B cell (primary cell): ENCODE measurements around the gene THSD4. TPM values are rescaled to one million over a fixed set of nuclear protein-coding genes. Genes with fewer than 3 reads are reported as not detected.

ENCODE experiments used
- ATAC-seq: fragments of 200-7000 bp; cut with Tn5 transposase; one replicate; pipeline ENCODE4 v1.10.0; 2021; ENCODE audit warnings: low read depth, mild to moderate bottlenecking, moderate number of reproducible peaks, moderate library complexity
- CTCF ChIA-PET: fragments of 350-600 bp; sonication (Branson Sonifier 250); formaldehyde crosslinking; loops from one replicate; lab custom pipeline; 2021; ENCODE audit warnings: antibody characterized with exemption, inconsistent platforms; lab: Charles Lee
- POLR2A ChIA-PET: fragments of 350-600 bp; sonication (Branson Sonifier 250); formaldehyde crosslinking; loops from one replicate; lab custom pipeline; 2021; ENCODE audit warnings: antibody characterized with exemption; lab: Charles Lee
- DNase-seq: peaks from one replicate; pipeline ENCODE4 v3.0.0; 2013
- H2AFZ ChIP-seq: 2 replicates; pipeline ENCODE4 v1.6.1; 2012; ENCODE audit warnings: mild to moderate bottlenecking, low read depth, low read length; ENCODE audit not compliant: insufficient read depth, poor library complexity, severe bottlenecking
- H3K27ac ChIP-seq, 2 donors: 1 replicate in 1 of 2; 2 replicates in 1 of 2; pipeline ENCODE4 v1.5.1; 2012 to 2013; ENCODE audit warnings: low read length in 2 of 2, mild to moderate bottlenecking in 2 of 2, moderate library complexity in 1 of 2
- H3K27me3 ChIP-seq, 4 experiments: fragments of 200-600 bp in 1 of 4; sonication (generic) in 1 of 4; replicated peaks in 1 of 4; 1 replicate in 2 of 4; 2 replicates in 2 of 4; pipeline versions ENCODE4 v1.6.1 to v1.7.0; 2013 to 2016; ENCODE audit warnings: low read length in 3 of 4, mild to moderate bottlenecking in 2 of 4, mixed read lengths in 1 of 4, moderate library complexity in 1 of 4; ENCODE audit not compliant: insufficient read depth in 4 of 4, control insufficient read depth in 3 of 4; ENCODE audit errors: control extremely low read depth in 1 of 4
- H3K36me3 ChIP-seq, 2 experiments: replicated peaks in 1 of 2; 1 replicate in 1 of 2; 2 replicates in 1 of 2; pipeline versions ENCODE4 v1.6.1 to v1.7.1; 2013; ENCODE audit warnings: low read length in 1 of 2; ENCODE audit not compliant: insufficient read depth in 2 of 2, control insufficient read depth in 1 of 2; ENCODE audit errors: control extremely low read depth in 1 of 2, extremely low read depth in 1 of 2
- H3K4me1 ChIP-seq, 2 donors: fragments of 200-600 bp in 1 of 2; sonication (generic) in 1 of 2; 1 replicate in 1 of 2; 2 replicates in 1 of 2; pipeline versions ENCODE4 v1.5.1 to v1.6.1; 2013 to 2017; ENCODE audit warnings: low read length in 2 of 2; ENCODE audit not compliant: control insufficient read depth in 2 of 2, insufficient read depth in 2 of 2
- H3K4me2 ChIP-seq: replicated peaks from 2 replicates; pipeline ENCODE3; 2012; ENCODE audit warnings: mild to moderate bottlenecking, low read depth, low read length; ENCODE audit not compliant: poor library complexity, severe bottlenecking
- H3K4me3 ChIP-seq, 5 experiments: fragments of 200-600 bp in 1 of 5; sonication (generic) in 1 of 5; 1 replicate in 3 of 5; 2 replicates in 2 of 5; pipeline versions ENCODE4 v1.5.1 to v1.7.0; 2011 to 2016; ENCODE audit warnings: low read length in 4 of 5, mild to moderate bottlenecking in 4 of 5, low read depth in 2 of 5, control low read depth in 1 of 5, moderate library complexity in 1 of 5; ENCODE audit not compliant: insufficient read depth in 1 of 5; ENCODE audit errors: control extremely low read depth in 1 of 5, extremely low read depth in 1 of 5
- H3K79me2 ChIP-seq: fragments of 200-600 bp; sonication (generic); one replicate; pipeline ENCODE4 v1.6.0; 2016; ENCODE audit warnings: low read length; ENCODE audit not compliant: control insufficient read depth, insufficient read depth
- H3K9ac ChIP-seq: fragments of 200-600 bp; sonication (generic); 2 replicates; pipeline ENCODE4 v1.6.1; 2017; ENCODE audit warnings: mild to moderate bottlenecking, low read length, moderate library complexity
- H3K9me3 ChIP-seq, 3 donors: one replicate each; pipeline versions ENCODE4 v1.6.1 to v1.7.1; 2013; ENCODE audit warnings: low read length in 2 of 3; ENCODE audit not compliant: control insufficient read depth in 2 of 3, insufficient read depth in 1 of 3; ENCODE audit errors: control extremely low read depth in 1 of 3
- H4K20me1 ChIP-seq: 2 replicates; pipeline ENCODE4 v1.6.0; 2012; ENCODE audit warnings: mild to moderate bottlenecking, low read length; ENCODE audit not compliant: insufficient read depth, control insufficient read depth, poor library complexity, severe bottlenecking
- H3K27ac Mint-ChIP-seq: one replicate; pipeline ENCODE4 v1.8.0; 2021; ENCODE audit warnings: mixed read lengths
- H3K27me3 Mint-ChIP-seq: one replicate; pipeline ENCODE4 v1.8.0; 2021; ENCODE audit warnings: mixed read lengths
- H3K4me1 Mint-ChIP-seq: one replicate; pipeline ENCODE4 v1.8.0; 2021; ENCODE audit warnings: mixed read lengths
- H3K4me3 Mint-ChIP-seq: one replicate; pipeline ENCODE4 v1.8.0; 2021; ENCODE audit warnings: mixed read lengths
- H3K9me3 Mint-ChIP-seq: one replicate; pipeline ENCODE4 v1.8.0; 2022; ENCODE audit warnings: mixed read lengths; ENCODE audit not compliant: insufficient read depth
- EZH2 ChIP-seq: IDR thresholded peaks from 2 replicates; pipeline ENCODE4 v1.6.1; 2012; ENCODE audit warnings: borderline replicate concordance, low read depth, mild to moderate bottlenecking, moderate library complexity, low read length; ENCODE audit not compliant: insufficient read depth, poor library complexity, severe bottlenecking
- WGBS: methylation state at CpG from one replicate; pipeline ENCODE4 v1.1.5; 2013; ENCODE audit warnings: missing lambda C conversion rate; ENCODE audit not compliant: insufficient coverage; 5-methylcytosine and 5-hydroxymethylcytosine counted together
- intact Hi-C: fragments of 100-400 bp; cut with micrococcal nuclease; formaldehyde crosslinking; loops from one replicate; pipeline ENCODE4 v1.10.0; 2022
- polyA plus RNA-seq: library from polyadenylated mRNA; depleted of rRNA; stranded (reverse); fragments of >200 nt; gene quantifications from 2 replicates; pipeline ENCODE4 v1.2.3, GENCODE V29; 2012
- total RNA-seq, 2 donors: library from RNA; stranded (reverse); fragments of 120-200 nt in 1 of 2; gene quantifications; 1 replicate in 1 of 2; 2 replicates in 1 of 2; pipeline versions ENCODE4 v1.2.3 to v1.2.4, GENCODE V29; 2013 to 2022
- TF ChIP-seq, protein P1 (sequence below): fragments of 200-600 bp; IDR thresholded peaks from one replicate; pipeline ENCODE4 v1.8.0; 2022; ENCODE audit warnings: antibody characterized with exemption, mild to moderate bottlenecking

THSD4 gene
- total and polyA plus RNA-seq, 2 donors (not counting 1 experiment from before 2014, with no cell fraction given), result not detected

DNA sequence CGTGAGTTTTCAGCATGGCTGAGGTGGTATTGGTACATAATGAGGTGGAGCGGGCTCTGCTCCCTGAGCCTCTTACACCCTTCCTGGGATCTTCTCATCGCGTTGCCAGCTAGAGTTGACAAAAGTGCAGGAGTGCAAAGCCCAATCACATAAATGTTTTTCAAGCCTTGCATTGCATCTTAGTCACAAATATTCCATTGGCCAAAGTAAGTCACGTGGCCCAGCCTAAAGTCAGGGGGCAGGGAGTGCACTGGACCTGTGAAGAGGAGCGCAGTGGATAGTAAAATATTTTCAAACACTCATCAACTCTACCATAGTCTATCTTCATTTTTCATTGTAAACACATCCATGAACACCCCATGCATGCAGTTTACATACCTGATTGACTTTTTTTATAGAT, 365.3 kb downstream of the THSD4 start:
- no peaks in the 10 kb centered on the region for H3K9me3 ChIP-seq
- WGBS, result no CpG with 5 or more reads among the region's 6 CpGs
- Mint-ChIP-seq H3K27ac (no peak overlapping the region), H3K9me3 (no peaks in the 10 kb centered on the region), H3K4me1 (peaks cover 12% of the 10 kb centered on the region), H3K4me3 (no peak overlapping the region), H3K27me3 (peaks cover 11% of the 10 kb centered on the region)
- no peaks in the 10 kb centered on the region for H3K36me3 ChIP-seq
- H3K4me3 ChIP-seq, result no peak overlapping the region
- H3K9ac ChIP-seq, result no peak overlapping the region
- ATAC-seq (no peak), DNase-seq (no peak)
- H4K20me1 ChIP-seq, result no peaks in the 10 kb centered on the region
- H3K79me2 ChIP-seq, result no peaks in the 10 kb centered on the region
- TF ChIP-seq, protein P1, sequence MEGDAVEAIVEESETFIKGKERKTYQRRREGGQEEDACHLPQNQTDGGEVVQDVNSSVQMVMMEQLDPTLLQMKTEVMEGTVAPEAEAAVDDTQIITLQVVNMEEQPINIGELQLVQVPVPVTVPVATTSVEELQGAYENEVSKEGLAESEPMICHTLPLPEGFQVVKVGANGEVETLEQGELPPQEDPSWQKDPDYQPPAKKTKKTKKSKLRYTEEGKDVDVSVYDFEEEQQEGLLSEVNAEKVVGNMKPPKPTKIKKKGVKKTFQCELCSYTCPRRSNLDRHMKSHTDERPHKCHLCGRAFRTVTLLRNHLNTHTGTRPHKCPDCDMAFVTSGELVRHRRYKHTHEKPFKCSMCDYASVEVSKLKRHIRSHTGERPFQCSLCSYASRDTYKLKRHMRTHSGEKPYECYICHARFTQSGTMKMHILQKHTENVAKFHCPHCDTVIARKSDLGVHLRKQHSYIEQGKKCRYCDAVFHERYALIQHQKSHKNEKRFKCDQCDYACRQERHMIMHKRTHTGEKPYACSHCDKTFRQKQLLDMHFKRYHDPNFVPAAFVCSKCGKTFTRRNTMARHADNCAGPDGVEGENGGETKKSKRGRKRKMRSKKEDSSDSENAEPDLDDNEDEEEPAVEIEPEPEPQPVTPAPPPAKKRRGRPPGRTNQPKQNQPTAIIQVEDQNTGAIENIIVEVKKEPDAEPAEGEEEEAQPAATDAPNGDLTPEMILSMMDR, result no peak
- no peak for TF ChIP-seq EZH2
- no peak overlapping the region for H3K4me2 ChIP-seq
- no peak overlapping the region for H2AFZ ChIP-seq
- no peak overlapping the region for H3K27ac ChIP-seq
- CTCF ChIA-PET, result no interaction called here
- intact Hi-C loops, result no loop called here
- H3K4me1 ChIP-seq, result peaks cover 0 to 3% of the 10 kb centered on the region in 2 donors
- POLR2A ChIA-PET, result no interaction called here
- no peaks in the 10 kb centered on the region for H3K27me3 ChIP-seq

DNA sequence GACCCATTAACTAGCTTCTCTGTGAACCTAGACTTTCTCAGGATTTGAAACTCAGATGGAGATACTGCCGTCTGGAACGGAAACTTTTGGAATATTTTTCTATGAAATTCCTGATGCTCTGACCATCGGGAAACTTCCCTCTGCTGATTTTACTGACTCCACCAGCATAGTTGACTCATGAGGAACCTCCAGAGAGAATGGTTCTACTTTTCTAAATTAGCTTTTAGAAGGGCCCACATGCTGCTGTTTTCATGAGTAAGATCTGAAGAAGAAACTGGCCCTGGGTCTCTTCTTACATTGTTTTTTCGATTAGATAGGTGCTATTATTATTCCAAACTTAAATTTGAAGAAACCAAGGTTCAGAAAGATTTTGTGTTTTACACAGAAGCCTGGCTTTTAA, 368.8 kb downstream of the THSD4 start:
- H3K27me3 Mint-ChIP-seq, result peaks cover 29% of the 10 kb centered on the region

More for the DNA sequence above, 368.8 kb downstream of the THSD4 start:
- H4K20me1 ChIP-seq, result no peaks in the 10 kb centered on the region
- Mint-ChIP-seq H3K4me3 (no peak overlapping the region), H3K9me3 (no peaks in the 10 kb centered on the region), H3K27ac (no peak overlapping the region), H3K4me1 (no peaks in the 10 kb centered on the region)
- WGBS, result 100% methylated on average over 2 of the region's 4 CpGs
- H3K27ac ChIP-seq, result no peak overlapping the region
- TF ChIP-seq EZH2, result no peak
- TF ChIP-seq, protein P1, result no peak
- H3K4me3 ChIP-seq, result no peak overlapping the region
- H3K79me2 ChIP-seq, result no peaks in the 10 kb centered on the region
- no peak overlapping the region for H3K4me2 ChIP-seq
- H3K36me3 ChIP-seq, result no peaks in the 10 kb centered on the region
- intact Hi-C loops, result no loop called here
- no peak overlapping the region for H3K9ac ChIP-seq
- H3K9me3 ChIP-seq, result no peaks in the 10 kb centered on the region
- CTCF ChIA-PET, result no interaction called here
- POLR2A ChIA-PET, result no interaction called here
- ATAC-seq (no peak), DNase-seq (no peak)
- no peak overlapping the region for H2AFZ ChIP-seq
- no peaks in the 10 kb centered on the region for H3K4me1 ChIP-seq
- no peaks in the 10 kb centered on the region for H3K27me3 ChIP-seq
